SK-N-SH treated with all-trans-retinoic acid at 6 μM for 48 hours (cell line): Measurements from ENCODE around the gene PTPN13.

Source experiments
- ATAC-seq: fragments of 200-7000 bp; cut with Tn5 transposase; 3 replicates; pipeline ENCODE4 v1.9.1; 2020; ENCODE audit warnings: mild to moderate bottlenecking, moderate library complexity
- ARNTL ChIP-seq: fragments of 450-650 bp; formaldehyde crosslinking; IDR thresholded peaks from 2 replicates; pipeline ENCODE4 v1.5.0; 2020; ENCODE audit warnings: low read depth, mild to moderate bottlenecking, moderate library complexity, borderline replicate concordance
- BACH2 ChIP-seq: fragments of 250-450 bp; sonication (Bioruptor Pico); IDR thresholded peaks from 2 replicates; pipeline ENCODE4 v1.9.0; 2021; ENCODE audit warnings: mild to moderate bottlenecking, borderline replicate concordance
- CSDC2 ChIP-seq: fragments of 250-450 bp; sonication (Bioruptor Pico); IDR thresholded peaks from 2 replicates; pipeline ENCODE4 v1.5.0; 2020; ENCODE audit warnings: mild to moderate bottlenecking, moderate library complexity
- CSRNP3 ChIP-seq: fragments of 250-450 bp; sonication (Bioruptor Pico); IDR thresholded peaks from 2 replicates; pipeline ENCODE4 v1.5.1; 2021; ENCODE audit warnings: mild to moderate bottlenecking, moderate library complexity
- ESRRG ChIP-seq: fragments of 250-450 bp; sonication (Bioruptor Pico); IDR thresholded peaks from 2 replicates; pipeline ENCODE4 v1.6.1; 2021; ENCODE audit warnings: mild to moderate bottlenecking
- GLIS3 ChIP-seq: fragments of 250-450 bp; sonication (Bioruptor Pico); IDR thresholded peaks from 2 replicates; pipeline ENCODE4 v1.5.0; 2020; ENCODE audit warnings: mild to moderate bottlenecking, moderate library complexity
- ISL1 ChIP-seq: fragments of 250-450 bp; sonication (Bioruptor Pico); IDR thresholded peaks from 2 replicates; pipeline ENCODE4 v2.1.2; 2022; ENCODE audit warnings: mild to moderate bottlenecking, moderate library complexity
- OSR1 ChIP-seq: fragments of 250-450 bp; sonication (Bioruptor Pico); IDR thresholded peaks from 2 replicates; pipeline ENCODE4 v1.8.0; 2022; ENCODE audit warnings: moderate library complexity, mild to moderate bottlenecking, inconsistent platforms
- POU6F1 ChIP-seq: fragments of 250-450 bp; sonication (Bioruptor Pico); IDR thresholded peaks from 2 replicates; pipeline ENCODE4 v1.8.0; 2021; ENCODE audit warnings: low read depth, mild to moderate bottlenecking, moderate library complexity, borderline replicate concordance
- PPARA ChIP-seq: fragments of 250-450 bp; sonication (Bioruptor Pico); IDR thresholded peaks from 2 replicates; pipeline ENCODE4 v1.5.0; 2020; ENCODE audit warnings: mild to moderate bottlenecking, borderline replicate concordance
- RARB ChIP-seq: fragments of 250-450 bp; sonication (Bioruptor Pico); IDR thresholded peaks from 2 replicates; pipeline ENCODE4 v1.8.0; 2021; ENCODE audit warnings: mild to moderate bottlenecking, moderate library complexity
- SNAI2 ChIP-seq: fragments of 250-450 bp; sonication (Bioruptor Pico); IDR thresholded peaks from 2 replicates; pipeline ENCODE4 v1.5.0; 2020; ENCODE audit warnings: mild to moderate bottlenecking, moderate library complexity
- TCF4 ChIP-seq: fragments of 250-450 bp; sonication (Bioruptor Pico); IDR thresholded peaks from 2 replicates; pipeline ENCODE4 v1.8.0; 2021; ENCODE audit warnings: mild to moderate bottlenecking, moderate library complexity, borderline replicate concordance
- TOX ChIP-seq: fragments of 250-450 bp; sonication (Bioruptor Pico); IDR thresholded peaks from 2 replicates; pipeline ENCODE4 v1.8.0; 2021; ENCODE audit warnings: mild to moderate bottlenecking, moderate library complexity, borderline replicate concordance
- ZC3H10 ChIP-seq: fragments of 250-450 bp; sonication (Bioruptor Pico); IDR thresholded peaks from 2 replicates; pipeline ENCODE4 v1.5.1; 2021; ENCODE audit warnings: mild to moderate bottlenecking, moderate library complexity
- ZFP3 ChIP-seq: fragments of 250-450 bp; sonication (Bioruptor Pico); IDR thresholded peaks from 2 replicates; pipeline ENCODE4 v1.5.0; 2020; ENCODE audit warnings: mild to moderate bottlenecking, moderate library complexity
- ZFP30 ChIP-seq: fragments of 450-650 bp; formaldehyde crosslinking; IDR thresholded peaks from 2 replicates; pipeline ENCODE4 v1.5.0; 2022; ENCODE audit warnings: mild to moderate bottlenecking, moderate library complexity
- ZNF565 ChIP-seq: fragments of 450-650 bp; formaldehyde crosslinking; conservative IDR thresholded peaks from 2 replicates; pipeline ENCODE4 v1.5.0; 2020; ENCODE audit warnings: low read depth, mild to moderate bottlenecking, moderate library complexity
- ZNF70 ChIP-seq: fragments of 450-650 bp; formaldehyde crosslinking; IDR thresholded peaks from 2 replicates; pipeline ENCODE4 v1.5.0; 2020; ENCODE audit warnings: mild to moderate bottlenecking, moderate library complexity
- ZNF8 ChIP-seq: fragments of 450-650 bp; formaldehyde crosslinking; IDR thresholded peaks from 2 replicates; pipeline ENCODE4 v1.5.0; 2020; ENCODE audit warnings: mild to moderate bottlenecking, moderate library complexity
- TF ChIP-seq, protein P1 (sequence below): fragments of 250-450 bp; sonication (Bioruptor Pico); IDR thresholded peaks from 2 replicates; pipeline ENCODE4 v1.8.0; 2020; ENCODE audit warnings: mild to moderate bottlenecking, moderate library complexity, borderline replicate concordance
- TF ChIP-seq, protein P2 (sequence below): fragments of 250-450 bp; sonication (Bioruptor Pico); IDR thresholded peaks from 2 replicates; pipeline ENCODE4 v1.5.0; 2020; ENCODE audit warnings: mild to moderate bottlenecking, moderate library complexity
- TF ChIP-seq, protein P3 (sequence below): fragments of 250-450 bp; sonication (Bioruptor Pico); IDR thresholded peaks from 2 replicates; pipeline ENCODE4 v1.5.1; 2020; ENCODE audit warnings: low read depth, mild to moderate bottlenecking, moderate library complexity

Gene PTPN13

GRCh38 chr4:86603311-86603885 is 9.3 kb downstream of the PTPN13 start:
- ATAC-seq, result no peak
- TF ChIP-seq ZNF565 (CRISPR knock-in tag) (no peak), TOX (no peak), PPARA (CRISPR knock-in tag) (no peak), ESRRG (CRISPR knock-in tag) (no peak), TCF4 (no peak), ZNF70 (CRISPR knock-in tag) (no peak), GLIS3 (CRISPR knock-in tag) (no peak), ARNTL (CRISPR knock-in tag) (no peak), CSRNP3 (CRISPR knock-in tag) (no peak)
- TF ChIP-seq, protein P1, sequence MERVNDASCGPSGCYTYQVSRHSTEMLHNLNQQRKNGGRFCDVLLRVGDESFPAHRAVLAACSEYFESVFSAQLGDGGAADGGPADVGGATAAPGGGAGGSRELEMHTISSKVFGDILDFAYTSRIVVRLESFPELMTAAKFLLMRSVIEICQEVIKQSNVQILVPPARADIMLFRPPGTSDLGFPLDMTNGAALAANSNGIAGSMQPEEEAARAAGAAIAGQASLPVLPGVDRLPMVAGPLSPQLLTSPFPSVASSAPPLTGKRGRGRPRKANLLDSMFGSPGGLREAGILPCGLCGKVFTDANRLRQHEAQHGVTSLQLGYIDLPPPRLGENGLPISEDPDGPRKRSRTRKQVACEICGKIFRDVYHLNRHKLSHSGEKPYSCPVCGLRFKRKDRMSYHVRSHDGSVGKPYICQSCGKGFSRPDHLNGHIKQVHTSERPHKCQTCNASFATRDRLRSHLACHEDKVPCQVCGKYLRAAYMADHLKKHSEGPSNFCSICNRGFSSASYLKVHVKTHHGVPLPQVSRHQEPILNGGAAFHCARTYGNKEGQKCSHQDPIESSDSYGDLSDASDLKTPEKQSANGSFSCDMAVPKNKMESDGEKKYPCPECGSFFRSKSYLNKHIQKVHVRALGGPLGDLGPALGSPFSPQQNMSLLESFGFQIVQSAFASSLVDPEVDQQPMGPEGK (CRISPR knock-in tag), result no peak
- TF ChIP-seq, protein P2, sequence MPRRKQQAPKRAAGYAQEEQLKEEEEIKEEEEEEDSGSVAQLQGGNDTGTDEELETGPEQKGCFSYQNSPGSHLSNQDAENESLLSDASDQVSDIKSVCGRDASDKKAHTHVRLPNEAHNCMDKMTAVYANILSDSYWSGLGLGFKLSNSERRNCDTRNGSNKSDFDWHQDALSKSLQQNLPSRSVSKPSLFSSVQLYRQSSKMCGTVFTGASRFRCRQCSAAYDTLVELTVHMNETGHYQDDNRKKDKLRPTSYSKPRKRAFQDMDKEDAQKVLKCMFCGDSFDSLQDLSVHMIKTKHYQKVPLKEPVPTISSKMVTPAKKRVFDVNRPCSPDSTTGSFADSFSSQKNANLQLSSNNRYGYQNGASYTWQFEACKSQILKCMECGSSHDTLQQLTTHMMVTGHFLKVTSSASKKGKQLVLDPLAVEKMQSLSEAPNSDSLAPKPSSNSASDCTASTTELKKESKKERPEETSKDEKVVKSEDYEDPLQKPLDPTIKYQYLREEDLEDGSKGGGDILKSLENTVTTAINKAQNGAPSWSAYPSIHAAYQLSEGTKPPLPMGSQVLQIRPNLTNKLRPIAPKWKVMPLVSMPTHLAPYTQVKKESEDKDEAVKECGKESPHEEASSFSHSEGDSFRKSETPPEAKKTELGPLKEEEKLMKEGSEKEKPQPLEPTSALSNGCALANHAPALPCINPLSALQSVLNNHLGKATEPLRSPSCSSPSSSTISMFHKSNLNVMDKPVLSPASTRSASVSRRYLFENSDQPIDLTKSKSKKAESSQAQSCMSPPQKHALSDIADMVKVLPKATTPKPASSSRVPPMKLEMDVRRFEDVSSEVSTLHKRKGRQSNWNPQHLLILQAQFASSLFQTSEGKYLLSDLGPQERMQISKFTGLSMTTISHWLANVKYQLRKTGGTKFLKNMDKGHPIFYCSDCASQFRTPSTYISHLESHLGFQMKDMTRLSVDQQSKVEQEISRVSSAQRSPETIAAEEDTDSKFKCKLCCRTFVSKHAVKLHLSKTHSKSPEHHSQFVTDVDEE, result no peak

GRCh38 chr4:86606809-86607208 is 12.7 kb downstream of the PTPN13 start:
- no peak for ATAC-seq
- TF ChIP-seq CSDC2 (CRISPR knock-in tag) (no peak), PPARA (CRISPR knock-in tag) (no peak), TCF4 (0 out of 2 replicates have a peak, but pooled peaks have one; percentile 32), OSR1 (CRISPR knock-in tag) (no peak), POU6F1 (CRISPR knock-in tag) (no peak; the same call in 1 of the 2 replicates), ZNF70 (CRISPR knock-in tag) (no peak), BACH2 (no peak), ISL1 (CRISPR knock-in tag) (peak; percentile 99), ZFP3 (CRISPR knock-in tag) (no peak), ARNTL (CRISPR knock-in tag) (no peak), ZC3H10 (CRISPR knock-in tag) (no peak), ZFP30 (CRISPR knock-in tag) (no peak), ESRRG (CRISPR knock-in tag) (no peak), TOX (no peak), SNAI2 (CRISPR knock-in tag) (peak; percentile 38; the same call in 1 of the 2 replicates), CSRNP3 (CRISPR knock-in tag) (peak; percentile 41; the same call in 1 of the 2 replicates), ZNF8 (CRISPR knock-in tag) (no peak), RARB (CRISPR knock-in tag) (no peak), ZNF565 (CRISPR knock-in tag) (no peak), GLIS3 (CRISPR knock-in tag) (no peak)
- TF ChIP-seq, protein P2, result no peak
- TF ChIP-seq, protein P3, sequence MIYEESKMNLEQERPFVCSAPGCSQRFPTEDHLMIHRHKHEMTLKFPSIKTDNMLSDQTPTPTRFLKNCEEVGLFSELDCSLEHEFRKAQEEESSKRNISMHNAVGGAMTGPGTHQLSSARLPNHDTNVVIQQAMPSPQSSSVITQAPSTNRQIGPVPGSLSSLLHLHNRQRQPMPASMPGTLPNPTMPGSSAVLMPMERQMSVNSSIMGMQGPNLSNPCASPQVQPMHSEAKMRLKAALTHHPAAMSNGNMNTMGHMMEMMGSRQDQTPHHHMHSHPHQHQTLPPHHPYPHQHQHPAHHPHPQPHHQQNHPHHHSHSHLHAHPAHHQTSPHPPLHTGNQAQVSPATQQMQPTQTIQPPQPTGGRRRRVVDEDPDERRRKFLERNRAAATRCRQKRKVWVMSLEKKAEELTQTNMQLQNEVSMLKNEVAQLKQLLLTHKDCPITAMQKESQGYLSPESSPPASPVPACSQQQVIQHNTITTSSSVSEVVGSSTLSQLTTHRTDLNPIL (CRISPR knock-in tag), result 0 out of 2 replicates have a peak, but pooled peaks have one; percentile 34
- TF ChIP-seq, protein P1 (CRISPR knock-in tag), result no peak
